Mucosa of descending colon (tissue), 3 donors: ENCODE measurements around the gene PTPRF. TPM values are rescaled to one million over a fixed set of nuclear protein-coding genes. Genes with fewer than 3 reads are reported as not detected.
A peak's percentile ranks its signal among the peaks of the same experiment; 100 is the strongest.

Experiments used
- ATAC-seq: fragments of 200-7000 bp; cut with Tn5 transposase; one replicate; pipeline ENCODE4 v1.9.1; 2020; ENCODE audit warnings: mild to moderate bottlenecking, moderate library complexity
- DNase-seq, 3 donors: peaks; one replicate each; pipeline ENCODE4 v3.0.0-alpha.2; 2020
- H3K36me3 ChIP-seq: fragments of 200-600 bp; one replicate; pipeline ENCODE4 v1.8.0; 2021; ENCODE audit warnings: low read depth, mild to moderate bottlenecking
- H3K4me1 ChIP-seq: fragments of 200-600 bp; one replicate; pipeline ENCODE4 v1.8.0; 2021; ENCODE audit warnings: low read depth, mild to moderate bottlenecking
- H3K4me3 ChIP-seq: fragments of 200-600 bp; one replicate; pipeline ENCODE4 v1.8.0; 2021; ENCODE audit warnings: mild to moderate bottlenecking
- H3K9me3 ChIP-seq: fragments of 200-600 bp; one replicate; pipeline ENCODE4 v1.8.0; 2021; ENCODE audit warnings: mild to moderate bottlenecking
- CTCF ChIP-seq: fragments of 200-600 bp; IDR thresholded peaks from one replicate; pipeline ENCODE4 v1.8.0; 2022; ENCODE audit warnings: antibody characterized with exemption, mild to moderate bottlenecking
- intact Hi-C, 2 donors: fragments of 100-400 bp; cut with DNase I in 1 of 2; cut with micrococcal nuclease in 1 of 2; formaldehyde crosslinking; loops; one replicate each; pipeline versions ENCODE4 v1.11.0 to v1.11.1; 2022; cut with DNase I, micrococcal nuclease
- total RNA-seq, 3 donors: library from RNA; stranded (reverse); fragmentation: NEBNext Ultra II Directional in 2 of 3; extraction: Animal tissue kit (Norgen Biotek cat#: 25700) in 2 of 3; gene quantifications; one replicate each; pipeline versions ENCODE4 v1.2.1 to v1.2.4, GENCODE V29; 2021 to 2023
- donor health status: DM: no; HTN: no; CAD: no; lungs with moderate emphysema.
- donor health status: DM: no; HTN: no; CAD: no.
- donor health status: DM: no; HTN: yes; CAD: no.

PTPRF gene
- total RNA-seq, 3 donors from 2014 or later, result 355 to 752 (median 384) TPM

- DNase-seq (no peak), ATAC-seq (no peak)
- Histone ChIP-seq H3K9me3 (no peaks in the 10 kb centered on the region), H3K36me3 (no peaks in the 10 kb centered on the region), H3K4me1 (peaks cover 8% of the 10 kb centered on the region), H3K4me3 (no peak overlapping the region)
- no peak for TF ChIP-seq CTCF
- intact Hi-C loops, result no loop called here
Measured at GRCh38 chr1:43564551-43565348, 34.1 kb downstream of the PTPRF start.

GRCh38 chr1:43565600-43566360 is 35.1 kb downstream of the PTPRF start:
- Histone ChIP-seq H3K9me3 (no peaks in the 10 kb centered on the region), H3K4me3 (no peak overlapping the region), H3K36me3 (no peaks in the 10 kb centered on the region), H3K4me1 (peaks cover 8% of the 10 kb centered on the region)
- intact Hi-C loops, result no loop called here
- peak; percentile 78 for ATAC-seq
- no peak for TF ChIP-seq CTCF
- peak in 2 of 3 donors; percentile 60 to 70 for DNase-seq

- no peak for DNase-seq
- Histone ChIP-seq H3K4me3 (no peak overlapping the region), H3K4me1 (peaks cover 8% of the 10 kb centered on the region), H3K36me3 (no peaks in the 10 kb centered on the region), H3K9me3 (no peaks in the 10 kb centered on the region)
- ATAC-seq, result no peak
- no peak for TF ChIP-seq CTCF
- intact Hi-C loops, result no loop called here
Measured at GRCh38 chr1:43566382-43567044, 35.8 kb downstream of the PTPRF start.

- Histone ChIP-seq H3K4me1 (peaks cover 8% of the 10 kb centered on the region), H3K36me3 (no peaks in the 10 kb centered on the region), H3K4me3 (no peak overlapping the region), H3K9me3 (no peaks in the 10 kb centered on the region)
- TF ChIP-seq CTCF, result no peak
- DNase-seq (no peak), ATAC-seq (no peak)
- intact Hi-C loops, result no loop called here
Measured at GRCh38 chr1:43569175-43569574, 38.5 kb downstream of the PTPRF start.

GRCh38 chr1:43570277-43570676 is 39.6 kb downstream of the PTPRF start:
- H3K9me3 ChIP-seq, result no peaks in the 10 kb centered on the region
- H3K4me1 ChIP-seq, result peaks cover 3% of the 10 kb centered on the region
- ATAC-seq (no peak), DNase-seq (no peak)
- H3K36me3 ChIP-seq, result no peaks in the 10 kb centered on the region
- intact Hi-C loops, result no loop called here
- H3K4me3 ChIP-seq, result no peak overlapping the region
- no peak for TF ChIP-seq CTCF
